Measurements from ENCODE around the gene PODN.
A peak's percentile ranks its signal among the peaks of the same experiment; 100 is the strongest.

Gene PODN, protein sequence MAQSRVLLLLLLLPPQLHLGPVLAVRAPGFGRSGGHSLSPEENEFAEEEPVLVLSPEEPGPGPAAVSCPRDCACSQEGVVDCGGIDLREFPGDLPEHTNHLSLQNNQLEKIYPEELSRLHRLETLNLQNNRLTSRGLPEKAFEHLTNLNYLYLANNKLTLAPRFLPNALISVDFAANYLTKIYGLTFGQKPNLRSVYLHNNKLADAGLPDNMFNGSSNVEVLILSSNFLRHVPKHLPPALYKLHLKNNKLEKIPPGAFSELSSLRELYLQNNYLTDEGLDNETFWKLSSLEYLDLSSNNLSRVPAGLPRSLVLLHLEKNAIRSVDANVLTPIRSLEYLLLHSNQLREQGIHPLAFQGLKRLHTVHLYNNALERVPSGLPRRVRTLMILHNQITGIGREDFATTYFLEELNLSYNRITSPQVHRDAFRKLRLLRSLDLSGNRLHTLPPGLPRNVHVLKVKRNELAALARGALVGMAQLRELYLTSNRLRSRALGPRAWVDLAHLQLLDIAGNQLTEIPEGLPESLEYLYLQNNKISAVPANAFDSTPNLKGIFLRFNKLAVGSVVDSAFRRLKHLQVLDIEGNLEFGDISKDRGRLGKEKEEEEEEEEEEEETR

DNA sequence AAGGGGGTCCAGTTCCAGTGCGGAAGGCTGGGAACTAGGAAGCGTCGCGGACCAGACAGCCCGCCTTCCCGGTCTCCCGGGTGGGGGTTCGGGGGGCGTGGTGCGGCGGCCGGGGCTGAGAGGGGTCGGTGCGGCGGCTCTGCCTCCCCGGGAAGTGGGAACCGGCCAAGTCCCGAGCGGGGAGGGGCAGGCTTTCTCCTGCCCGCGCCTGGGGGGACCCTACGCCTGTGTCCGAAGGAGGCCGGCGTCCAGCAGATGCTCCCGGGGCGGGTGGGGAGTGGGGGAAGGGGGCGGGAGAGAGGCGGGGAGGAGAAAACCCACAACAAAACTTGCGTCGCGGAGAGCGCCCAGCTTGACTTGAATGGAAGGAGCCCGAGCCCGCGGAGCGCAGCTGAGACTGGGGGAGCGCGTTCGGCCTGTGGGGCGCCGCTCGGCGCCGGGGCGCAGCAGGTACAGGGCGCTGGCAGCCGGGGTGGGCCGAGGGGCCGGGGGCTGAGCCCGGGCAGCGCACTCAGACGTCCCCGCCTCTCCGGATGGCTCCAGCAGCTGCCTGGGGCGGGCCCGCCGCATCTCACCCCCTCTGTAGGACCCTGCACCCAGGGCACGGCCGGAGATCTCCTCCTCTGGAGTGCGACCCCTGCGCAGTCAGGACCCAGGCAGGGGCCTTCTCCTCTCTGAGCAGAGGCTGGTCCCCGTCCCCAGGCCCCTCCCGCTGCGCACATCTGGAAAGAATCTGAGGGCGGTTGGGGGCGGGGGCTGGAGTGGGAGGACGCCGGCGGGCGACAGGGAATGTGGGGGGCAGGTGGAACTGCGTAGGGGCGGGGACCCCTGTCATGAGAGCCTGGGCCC is at the start of gene PODN:
PODN (plus strand) TSS at position 355 of the 849 bp plus-strand sequence. CDS start 7,643 bp downstream, outside the sequence.
- no peak for DNase-seq (ENCODE audit: low spot score)

DNA sequence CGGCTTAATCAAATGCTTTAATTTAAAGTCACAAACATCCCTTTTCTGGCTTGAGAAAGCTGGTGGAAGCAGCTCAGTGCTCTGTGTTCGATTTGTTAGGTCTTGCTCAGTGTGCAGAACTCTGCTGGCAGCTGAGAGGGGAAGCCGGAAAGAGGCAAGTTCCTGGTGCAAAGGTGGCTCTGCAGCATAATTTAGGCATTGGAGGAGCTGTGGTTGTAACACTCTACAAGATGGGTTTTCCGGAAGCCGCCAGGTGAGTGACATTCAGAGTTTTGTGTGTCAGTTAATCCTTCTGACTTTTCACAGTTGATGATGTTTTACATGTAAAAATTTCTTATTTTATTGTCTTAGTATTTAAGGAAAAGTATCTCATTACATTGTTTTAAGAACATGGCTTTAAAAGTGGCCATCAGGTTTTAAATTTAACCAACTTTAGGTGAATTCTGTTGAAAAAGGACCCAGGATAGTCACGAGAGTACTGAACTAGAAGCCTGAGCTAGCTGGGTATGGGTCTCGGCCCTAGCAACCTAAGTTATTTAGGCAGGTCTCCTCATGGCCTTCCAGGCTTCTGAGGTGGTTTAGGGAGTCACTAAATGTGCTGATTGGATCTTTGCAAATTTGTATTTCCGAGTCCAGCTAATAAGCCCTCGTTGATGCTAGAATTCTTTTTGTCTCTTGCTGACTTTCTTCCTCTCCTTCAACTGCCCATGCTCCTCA is 47.1 kb upstream of the PODN start:
- DNase-seq (ENCODE audit: low spot score), result peak; percentile 94

DNA sequence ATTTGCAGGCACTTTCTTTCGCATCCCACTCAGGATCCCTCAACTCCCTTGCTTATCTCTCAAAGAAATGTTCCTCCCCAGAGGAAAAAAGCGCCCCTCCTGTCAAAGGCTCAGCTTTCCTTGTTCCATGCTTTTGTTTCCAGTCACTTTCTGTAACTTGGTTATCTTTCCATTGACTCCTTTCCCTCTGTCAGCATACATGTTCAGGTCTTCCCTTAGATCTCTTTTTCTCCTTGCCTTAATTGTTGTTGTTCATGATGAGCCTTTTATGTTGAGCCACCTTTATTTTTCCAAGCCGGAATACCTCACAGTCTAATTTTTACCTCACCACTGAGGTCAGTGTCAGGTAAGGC is 46.5 kb upstream of the PODN start:
- DNase-seq (ENCODE audit: low spot score), result no peak

DNA sequence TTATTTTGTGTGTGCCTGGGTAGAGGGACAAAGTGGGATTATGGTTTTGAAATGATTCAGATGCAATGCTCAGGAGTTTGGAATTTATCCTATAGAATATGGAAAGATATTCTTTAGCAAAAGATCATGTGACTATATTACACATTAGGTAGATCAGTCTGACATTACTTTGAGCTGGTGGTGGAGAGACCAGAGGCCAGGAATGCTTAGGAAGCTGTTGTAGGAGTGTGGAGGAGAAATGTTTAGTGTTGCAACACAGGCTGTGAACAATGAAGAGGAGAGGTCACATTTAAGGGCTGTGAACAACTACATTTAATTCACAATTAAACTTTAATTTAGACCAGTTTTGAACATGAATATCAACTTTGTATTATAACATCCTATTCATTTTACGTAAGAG is 45.3 kb upstream of the PODN start:
- DNase-seq (ENCODE audit: low spot score), result no peak

DNA sequence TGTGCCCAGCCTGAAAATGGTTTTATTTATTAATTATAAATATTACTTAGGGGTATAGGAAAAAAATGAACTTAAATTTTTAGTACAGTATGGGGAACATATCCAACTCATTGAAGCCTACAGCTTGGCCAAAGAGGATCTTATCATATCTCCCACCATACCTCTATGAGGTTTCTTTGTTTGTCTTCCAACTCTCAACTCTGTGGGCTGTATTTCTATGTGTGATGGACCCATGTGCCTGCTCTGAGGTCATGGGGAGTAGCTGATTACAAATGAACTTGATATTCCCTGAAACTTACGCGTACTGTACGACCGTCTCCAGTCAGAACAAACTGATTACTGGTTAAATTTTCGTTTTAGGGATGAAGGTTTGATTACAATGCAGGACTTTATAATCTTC is 41.4 kb upstream of the PODN start:
- DNase-seq (ENCODE audit: low spot score), result no peak

DNA sequence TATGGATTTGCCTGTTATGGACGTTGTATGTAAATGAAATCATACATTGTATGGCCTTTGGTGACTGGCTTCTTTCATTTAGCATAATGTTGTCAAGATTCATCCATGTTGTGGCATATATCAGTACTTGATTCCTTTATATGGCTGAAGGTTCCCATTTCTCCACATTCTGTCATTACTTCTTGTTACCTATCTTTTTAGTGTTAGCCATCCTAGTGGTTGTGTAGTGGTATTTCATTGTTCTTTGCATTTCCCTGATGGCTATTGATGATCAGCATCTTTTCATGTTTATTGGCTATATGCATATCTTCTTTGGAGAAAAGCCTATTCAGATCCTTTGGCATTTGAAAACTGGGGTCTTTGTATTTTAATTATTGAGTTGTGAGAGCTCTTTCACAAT is 39.8 kb upstream of the PODN start:
- no peak for DNase-seq (ENCODE audit: low spot score)

DNA sequence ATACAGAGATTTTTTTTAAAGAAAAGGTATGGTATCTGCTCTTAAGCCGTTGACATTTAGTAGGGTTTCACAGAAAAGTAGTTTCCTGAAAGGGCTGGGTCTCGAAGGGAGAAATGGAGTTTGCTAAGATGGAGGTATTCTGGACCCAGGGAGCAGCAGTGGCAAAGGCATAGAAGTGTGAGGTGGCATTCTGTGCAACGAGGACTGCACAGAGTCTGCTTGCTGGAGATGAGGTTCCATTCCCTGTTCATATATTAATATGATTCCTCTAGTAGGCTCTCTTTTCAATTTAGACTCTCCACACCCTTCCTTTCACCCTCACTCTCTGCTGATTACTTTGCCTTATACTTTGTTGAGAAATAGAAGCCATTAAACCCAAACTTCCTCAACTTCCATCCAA is 38.5 kb upstream of the PODN start:
- no peak for DNase-seq (ENCODE audit: low spot score)

DNA sequence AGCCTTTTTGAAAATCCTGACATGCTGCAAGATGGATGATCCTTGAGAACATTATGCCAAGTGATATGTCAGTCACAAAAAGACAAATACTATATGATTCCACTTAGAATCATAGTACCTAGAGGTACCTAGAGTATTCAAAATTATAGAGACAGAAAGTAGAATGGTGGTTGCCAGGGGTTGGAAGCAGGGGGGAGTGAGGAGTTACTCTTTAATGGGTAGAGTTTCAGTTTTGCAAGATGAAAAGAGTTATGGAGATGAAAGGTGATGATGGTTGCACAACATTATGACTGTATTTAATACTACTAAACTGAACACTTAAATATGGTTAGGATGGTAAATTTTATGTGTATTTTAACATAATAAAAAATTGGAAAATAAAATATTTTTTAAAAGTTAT is 37.9 kb upstream of the PODN start:
- DNase-seq (ENCODE audit: low spot score), result no peak

DNA sequence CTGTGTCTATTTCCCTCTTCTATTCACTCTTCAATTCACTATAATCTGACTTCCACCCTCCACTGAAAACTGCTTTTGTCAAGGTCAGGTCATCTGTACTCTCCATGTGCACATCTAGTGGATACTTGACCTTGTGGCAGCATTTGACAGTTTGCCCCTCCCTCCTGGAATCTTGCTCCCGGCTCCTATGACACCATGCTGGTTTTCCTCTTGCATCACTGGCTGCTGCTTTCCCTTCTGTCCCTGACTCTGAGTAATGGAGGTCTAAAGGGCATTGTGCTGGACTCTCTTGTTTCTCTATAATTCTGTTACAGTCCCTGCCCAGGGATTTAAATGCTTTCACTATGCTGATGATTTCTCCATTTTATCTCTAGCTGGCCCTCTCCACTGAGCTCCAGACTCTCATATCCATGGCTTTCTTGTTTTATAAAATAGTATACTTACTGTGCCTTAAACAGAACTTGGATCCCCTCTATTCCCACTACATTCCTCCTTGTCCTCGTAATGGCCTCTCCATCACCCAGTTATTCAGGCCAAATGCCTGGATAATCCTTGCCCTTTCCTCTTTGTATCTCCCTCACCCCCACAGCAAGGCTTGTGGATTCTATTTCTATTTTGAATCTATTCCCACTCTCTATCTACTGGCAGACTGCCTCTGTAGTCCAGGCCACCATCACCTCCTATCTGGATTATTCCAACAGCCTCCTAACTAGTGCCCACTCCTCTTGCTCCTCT is 36.8 kb upstream of the PODN start:
- no peak for DNase-seq (ENCODE audit: low spot score)

DNA sequence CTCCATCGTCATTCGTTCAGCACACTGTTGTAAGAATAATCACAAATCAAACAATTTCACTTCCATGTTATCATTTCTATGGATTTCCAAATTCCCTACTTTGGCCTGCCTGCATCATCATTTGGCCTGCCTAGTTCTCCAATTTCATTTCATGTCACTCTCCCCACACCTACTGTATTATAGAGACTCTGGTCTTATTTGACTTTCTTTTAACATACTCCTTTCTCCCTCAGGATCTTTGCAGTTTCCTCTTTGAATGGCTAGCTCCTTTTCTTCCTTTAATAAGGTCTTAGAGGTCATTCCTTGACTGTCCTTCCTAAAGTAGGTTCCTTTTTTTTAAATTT is 36.3 kb upstream of the PODN start:
- no peak for DNase-seq (ENCODE audit: low spot score)

DNA sequence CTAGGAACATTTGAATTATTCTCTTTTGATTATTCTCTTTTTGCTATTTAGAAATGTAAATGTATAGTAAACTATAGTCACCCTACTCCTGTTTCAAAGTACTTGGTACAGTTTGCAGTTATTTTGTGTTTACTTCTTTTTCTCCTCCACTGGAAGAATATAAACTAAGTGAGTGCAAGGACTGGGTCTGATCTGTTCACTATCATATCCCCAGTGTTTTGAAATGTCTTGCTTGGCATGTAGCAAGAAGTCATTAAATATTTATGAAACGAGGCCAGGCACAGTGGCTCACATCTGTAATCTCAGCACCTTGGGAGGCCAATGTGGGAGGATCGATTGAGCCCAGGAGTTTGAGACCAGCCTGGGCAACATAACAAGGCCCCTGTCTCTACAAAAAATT is 35.8 kb upstream of the PODN start:
- DNase-seq (ENCODE audit: low spot score), result no peak

DNA sequence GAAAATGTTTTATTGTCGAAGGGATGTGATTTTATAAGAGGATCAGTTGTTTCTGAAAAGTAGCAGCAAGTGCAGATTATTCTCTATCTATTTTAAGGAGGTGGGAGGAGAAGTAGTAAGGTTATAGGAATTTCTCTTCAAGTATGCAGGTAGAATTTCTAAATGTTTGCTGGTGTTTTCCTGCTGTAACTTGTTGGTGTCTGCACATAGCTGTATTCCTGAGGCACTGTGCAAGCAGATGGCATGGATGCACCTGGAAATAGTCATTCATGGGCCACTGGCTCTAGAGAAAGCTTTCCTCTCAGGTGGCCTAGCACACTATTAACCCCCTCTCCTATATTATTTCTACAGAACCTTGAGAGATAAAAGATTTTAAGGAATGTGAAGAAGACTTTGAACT is 30.3 kb upstream of the PODN start:
- no peak for DNase-seq (ENCODE audit: low spot score)

DNA sequence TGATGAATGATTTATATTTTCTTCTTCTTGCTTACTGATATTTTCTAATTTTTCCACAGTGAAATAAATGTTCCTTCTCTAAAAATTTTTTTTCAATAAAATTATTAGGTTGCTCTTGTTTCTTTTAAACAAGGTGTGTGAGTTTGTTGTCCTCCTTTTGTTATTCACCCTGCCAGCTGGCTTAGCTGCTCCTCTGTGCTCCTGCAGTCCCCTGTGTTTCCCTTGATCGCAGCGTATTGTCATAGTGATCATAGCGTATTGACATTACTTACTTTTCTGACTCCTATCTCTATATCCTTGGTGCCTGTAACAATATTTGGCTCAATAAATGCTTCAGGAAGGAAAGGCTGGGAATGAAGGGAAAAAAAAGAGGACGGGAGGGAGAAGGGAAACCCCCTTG is 24.9 kb upstream of the PODN start:
- no peak for DNase-seq (ENCODE audit: low spot score)

DNA sequence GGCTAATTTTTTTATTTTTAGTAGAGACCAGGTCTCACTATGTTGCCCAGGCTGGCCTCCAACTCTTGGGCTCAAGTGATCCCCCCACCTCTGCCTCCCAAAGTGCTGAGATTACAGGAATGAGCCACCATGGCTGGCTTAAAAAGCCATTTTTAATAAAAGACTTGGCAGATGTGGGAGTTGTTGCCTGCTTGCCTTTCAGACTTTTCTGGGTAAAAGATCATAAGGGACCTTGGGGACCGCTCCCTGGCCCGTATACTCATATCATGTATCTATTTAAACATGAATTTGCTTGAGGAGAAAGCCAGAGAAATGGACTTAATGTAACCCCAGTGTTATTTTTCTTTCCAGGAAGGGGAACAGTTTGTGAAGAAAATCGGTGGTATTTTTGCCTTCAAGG is 23.4 kb upstream of the PODN start:
- DNase-seq (ENCODE audit: low spot score), result no peak

DNA sequence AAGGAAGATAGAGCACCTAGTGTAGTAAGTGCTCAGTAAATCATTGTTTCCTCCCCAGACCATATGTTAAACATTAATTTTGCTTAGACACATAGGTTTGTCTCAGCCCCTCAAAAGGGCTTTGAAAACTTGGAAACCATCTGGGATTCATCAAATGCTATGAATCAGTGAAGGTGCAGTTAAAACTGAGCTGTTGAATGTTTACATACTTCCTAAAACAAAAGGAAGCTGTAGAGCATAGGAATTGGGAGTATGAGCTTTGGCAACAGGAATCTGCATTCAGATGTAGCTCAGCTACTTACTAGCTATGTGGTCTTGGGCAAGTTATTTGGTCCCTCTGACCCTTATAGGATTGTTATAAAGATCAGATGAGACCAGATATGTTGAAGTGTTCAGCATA is 18.7 kb upstream of the PODN start:
- no peak for DNase-seq (ENCODE audit: low spot score)

DNA sequence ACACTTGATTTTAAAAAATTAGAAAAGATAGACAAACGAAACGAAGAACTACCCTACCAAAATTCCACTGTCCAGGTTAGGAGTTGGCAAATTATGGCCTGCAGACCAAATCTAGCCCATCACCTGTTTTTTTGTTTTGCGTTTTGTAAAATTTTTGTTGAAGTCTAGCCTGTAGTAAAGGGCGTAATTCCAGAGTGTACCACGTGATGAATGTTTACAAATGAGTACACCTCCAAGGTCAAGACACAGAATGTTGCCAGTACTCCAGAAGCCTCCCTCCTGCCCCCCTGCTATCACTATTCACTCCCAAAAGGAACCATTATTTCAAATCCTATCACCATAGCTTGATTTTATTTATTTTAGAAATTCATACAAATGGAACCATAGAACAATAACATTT is 17.1 kb upstream of the PODN start:
- no peak for DNase-seq (ENCODE audit: low spot score)

DNA sequence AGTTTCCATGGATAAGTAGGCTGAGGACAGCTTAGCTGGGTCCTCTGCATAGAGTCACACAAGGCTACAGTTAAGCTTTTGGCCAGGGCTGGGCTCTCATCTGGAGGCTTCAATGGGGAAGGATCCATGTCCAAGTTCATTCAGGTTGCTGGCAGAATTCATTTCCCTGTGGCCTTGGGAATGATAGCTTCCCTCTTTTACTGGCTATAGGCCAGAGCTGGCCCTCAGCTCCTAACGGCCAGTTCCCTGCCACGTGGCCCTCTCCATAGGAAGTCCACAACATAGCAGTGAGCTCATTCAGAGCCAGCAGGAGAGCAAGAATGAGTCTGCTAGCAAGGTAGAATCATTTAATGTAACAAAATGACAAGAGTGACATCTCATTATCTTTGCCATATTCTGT is 15.1 kb upstream of the PODN start:
- DNase-seq (ENCODE audit: low spot score), result no peak

DNA sequence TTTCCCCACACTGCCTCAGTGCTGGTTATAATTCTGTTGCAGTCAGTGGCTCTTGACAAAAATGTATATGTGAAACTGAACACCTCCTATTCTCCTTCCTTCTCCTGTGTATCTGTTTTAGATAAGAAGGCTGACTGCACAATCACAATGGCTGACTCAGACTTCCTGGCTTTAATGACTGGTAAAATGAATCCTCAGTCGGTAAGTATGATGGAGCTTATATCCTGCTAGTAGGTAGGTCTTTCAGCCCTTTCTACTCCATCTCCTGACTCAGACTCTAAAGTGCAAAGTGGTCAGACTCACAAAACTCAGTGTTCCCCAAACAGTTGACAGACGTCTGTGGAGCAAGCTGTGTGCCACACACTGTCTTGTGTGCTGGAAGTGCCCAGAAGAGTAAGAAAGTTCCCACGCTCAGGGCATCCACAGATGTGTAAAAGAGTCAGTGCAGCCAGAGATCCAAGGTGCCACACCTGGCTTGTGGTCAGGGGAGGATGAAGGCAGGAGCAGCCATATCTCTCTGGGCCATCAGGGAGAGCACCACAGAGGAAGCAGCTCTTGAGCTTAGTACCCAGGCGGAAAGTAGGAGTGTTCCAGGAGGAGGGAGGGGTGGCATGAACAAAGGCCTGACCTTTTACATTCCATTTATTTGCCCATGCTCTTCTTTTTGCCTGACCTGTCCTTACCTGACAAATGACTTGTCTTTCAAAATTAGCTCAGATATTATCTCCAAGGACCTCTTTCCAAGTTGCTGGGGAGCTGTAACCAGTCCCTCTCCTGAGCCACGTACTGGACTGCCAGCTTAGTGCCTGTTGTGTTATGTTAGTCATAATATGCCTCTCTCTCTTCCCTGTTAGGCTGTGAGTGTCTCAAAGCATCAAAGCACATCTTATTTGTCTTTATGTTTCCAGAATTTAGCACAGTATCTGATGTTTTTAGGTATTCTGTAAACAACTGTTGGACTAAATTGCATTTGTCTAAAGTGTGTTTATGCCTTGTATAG is 14.0 kb upstream of the PODN start:
- peak; percentile 55 for DNase-seq (ENCODE audit: low spot score)

DNA sequence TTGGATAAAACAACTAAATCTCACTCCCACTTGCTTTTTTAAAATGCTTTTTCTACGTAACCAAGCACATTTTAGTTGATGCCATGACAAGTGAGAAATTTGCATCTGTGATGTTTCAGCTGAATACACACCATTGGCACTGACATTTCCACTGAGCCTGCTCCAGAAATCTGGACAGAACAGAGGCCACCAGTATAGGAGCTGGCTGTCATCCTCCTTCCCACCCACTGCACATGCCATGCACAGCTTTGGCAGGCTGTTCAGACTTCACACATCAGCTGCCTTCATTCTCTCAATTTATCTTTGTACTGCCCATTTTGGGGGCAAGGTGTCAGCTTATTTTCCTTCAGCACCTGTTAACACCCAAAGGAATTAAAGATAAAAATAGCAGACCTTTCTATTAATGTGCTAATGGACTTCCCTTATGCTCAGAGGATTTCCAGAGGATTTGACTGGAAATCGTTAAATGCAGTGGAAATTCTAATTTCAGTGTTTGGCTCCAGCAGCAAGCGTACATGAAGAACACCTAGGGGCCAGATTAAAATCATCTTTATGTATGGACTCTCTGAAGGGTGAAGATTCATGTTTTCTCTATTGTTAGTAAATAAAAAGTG is 12.9 kb upstream of the PODN start:
- no peak for DNase-seq (ENCODE audit: low spot score)

DNA sequence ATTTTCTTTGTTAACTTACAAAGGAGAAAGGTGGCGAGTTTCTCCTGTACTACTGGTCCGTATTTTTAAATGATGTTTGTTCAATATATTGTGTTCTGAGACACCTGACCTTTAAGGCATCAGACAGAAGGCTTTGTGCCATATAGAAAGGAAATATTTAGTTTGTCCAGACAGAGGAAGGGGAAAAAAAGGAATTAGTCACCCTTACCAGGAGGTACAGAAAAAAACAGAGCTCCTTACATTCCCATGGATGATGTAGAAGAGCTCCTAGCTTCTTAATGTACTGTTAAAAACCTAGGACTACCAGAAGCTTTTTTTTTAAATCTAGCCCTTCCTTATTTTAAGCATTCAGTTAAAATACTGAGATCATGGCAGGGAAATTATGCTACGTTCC is 12.4 kb upstream of the PODN start:
- DNase-seq (ENCODE audit: low spot score), result no peak

Measured in RKO (cell line).